DMS79 (cell line): ENCODE measurements around the gene PLXNA4.

Experiments
- DNase-seq: peaks from one replicate; lab custom pipeline; 2025; lab: John Stamatoyannopoulos, UW

Gene PLXNA4

DNA sequence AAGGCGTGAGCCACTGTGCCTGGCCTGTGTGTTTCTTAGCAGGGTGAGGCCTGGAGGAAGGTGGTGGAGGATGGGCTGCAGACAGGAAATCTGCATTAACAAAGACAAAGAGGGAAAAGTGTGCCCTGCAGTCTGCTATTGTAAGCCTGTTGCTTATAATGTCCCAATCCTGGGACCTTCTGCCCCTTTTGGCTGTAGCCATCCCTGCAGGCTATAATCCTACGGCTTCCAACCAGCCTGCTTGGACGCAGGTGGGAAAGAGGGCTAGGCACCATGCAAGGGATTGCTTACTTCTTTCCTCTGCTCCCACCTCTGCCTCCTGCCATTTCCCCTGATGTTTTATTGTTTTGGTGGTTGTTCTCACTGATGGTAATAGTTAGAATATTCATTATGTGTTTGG, 434.3 kb downstream of the PLXNA4 start:
- DNase-seq = no peak

GRCh38 chr7:132141109-132141508, 435.2 kb downstream of the PLXNA4 start:
- DNase-seq = no peak

DNA sequence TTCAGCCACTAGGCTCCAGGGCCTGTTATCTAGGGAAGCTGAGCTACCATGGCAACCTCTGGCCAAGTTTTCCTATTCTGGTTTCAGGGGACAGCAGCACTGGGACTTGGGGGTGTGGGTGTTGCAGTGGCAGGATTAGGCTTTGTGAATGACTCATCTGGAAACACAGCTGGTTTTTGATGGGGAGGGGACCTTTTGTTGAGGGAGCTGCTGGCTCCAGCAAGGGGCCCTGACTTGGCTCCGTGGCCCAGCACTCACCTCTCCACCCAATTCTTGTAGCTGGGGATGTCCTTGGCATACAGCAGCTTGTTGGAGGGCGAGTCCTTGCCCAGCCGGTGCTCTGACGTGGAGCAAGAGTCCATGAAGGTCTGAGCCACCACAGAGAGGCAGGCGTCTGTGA, 435.9 kb downstream of the PLXNA4 start:
- no peak for DNase-seq

DNA sequence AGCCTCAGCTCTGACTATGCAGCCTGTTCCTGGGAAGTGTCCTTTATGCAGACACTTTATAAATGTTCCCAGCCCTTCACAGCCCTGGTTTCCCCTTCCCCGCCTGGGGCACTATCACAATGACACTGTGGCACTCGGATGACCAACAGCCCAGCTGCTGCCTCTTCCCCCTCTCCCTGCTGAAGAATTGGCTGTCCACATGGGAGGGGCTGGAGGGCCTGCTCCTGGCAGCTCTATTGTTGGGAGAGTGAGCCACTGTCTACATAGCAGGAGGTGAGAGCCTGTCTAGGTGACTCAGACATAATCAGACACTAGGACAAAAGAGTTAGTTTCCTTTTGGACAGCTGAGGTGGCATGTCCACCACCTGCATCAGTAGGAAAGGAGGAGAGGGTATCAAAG, 437.5 kb downstream of the PLXNA4 start:
- DNase-seq = no peak

DNA sequence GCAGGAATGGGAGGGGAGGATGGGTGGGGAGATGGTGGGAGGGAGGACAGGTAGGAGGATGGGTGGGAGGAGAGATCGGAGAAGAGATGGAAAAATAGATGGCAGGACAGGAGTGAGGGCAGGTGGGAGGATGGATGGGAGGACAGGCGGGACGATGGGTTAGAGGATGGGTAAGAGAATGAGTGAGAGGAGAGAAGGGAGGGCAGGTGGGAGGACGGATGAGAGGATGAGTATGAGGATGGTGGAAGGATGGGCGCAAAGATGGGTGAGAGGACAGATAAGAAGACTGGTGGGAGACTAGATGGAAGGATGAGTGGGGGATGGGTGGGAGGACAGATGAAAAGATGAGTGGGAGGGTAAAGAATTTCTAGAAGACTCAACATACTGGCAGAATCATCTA, 438.6 kb downstream of the PLXNA4 start:
- no peak for DNase-seq

DNA sequence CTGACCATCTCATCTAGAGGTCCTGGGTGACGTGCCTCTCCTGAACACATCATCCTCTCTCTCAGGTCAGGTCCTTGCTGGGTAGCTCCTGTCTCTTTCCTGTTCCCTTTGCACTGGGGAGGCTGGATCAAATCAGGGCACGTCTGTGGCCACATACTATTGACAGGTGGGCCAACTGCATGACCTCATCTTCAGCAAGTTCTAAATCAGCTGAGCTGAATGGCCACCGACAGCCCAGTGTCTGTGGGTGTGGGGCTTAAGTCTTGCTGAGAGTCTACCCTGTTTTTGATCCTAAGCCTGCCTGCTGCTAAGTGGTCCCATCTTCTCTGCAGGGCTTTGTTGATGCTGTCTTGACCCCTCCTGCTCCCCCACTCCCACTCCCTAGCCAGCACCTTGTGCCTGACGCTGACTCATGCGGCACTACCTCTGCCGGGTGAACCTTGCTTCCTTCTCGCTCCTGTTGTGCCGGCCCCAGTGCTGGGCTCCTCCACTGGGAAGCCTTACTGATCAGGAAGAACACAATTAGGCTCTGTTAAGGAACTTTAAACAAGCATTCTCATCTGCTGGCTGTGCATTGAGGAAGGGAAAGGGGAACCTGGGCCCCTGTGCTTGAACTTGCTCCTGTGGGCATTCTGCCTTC, 440.4 kb downstream of the PLXNA4 start:
- no peak for DNase-seq

DNA sequence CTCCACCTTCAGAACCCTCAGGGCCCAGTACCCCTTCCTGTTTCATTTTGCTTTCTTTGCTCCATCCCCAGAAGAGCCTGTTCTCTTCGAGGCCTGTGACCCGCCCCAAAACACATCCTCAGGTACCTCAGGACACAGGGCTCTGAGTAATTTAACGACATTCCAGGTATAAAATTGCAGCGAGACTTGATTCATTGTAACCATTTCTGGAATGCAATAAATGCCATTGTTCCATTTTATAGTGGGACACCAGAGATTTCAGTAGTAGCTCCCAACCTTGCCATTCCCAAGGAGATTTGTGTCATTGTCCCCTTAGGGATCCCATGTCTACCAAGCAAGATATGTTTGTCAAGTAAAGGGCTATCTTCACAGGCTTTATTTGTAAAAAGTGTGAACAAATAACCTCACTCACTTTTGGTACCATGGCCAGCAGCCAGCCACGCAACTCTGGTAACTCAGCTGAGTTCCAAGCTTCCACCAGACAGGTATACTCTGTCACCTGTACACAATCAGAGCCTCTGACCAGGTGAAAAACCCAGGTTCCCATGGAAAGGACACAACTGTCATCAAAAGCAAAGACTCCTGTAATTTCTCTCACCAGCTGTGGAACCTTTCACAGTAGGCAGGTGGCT, 441.3 kb downstream of the PLXNA4 start:
- DNase-seq = no peak

DNA sequence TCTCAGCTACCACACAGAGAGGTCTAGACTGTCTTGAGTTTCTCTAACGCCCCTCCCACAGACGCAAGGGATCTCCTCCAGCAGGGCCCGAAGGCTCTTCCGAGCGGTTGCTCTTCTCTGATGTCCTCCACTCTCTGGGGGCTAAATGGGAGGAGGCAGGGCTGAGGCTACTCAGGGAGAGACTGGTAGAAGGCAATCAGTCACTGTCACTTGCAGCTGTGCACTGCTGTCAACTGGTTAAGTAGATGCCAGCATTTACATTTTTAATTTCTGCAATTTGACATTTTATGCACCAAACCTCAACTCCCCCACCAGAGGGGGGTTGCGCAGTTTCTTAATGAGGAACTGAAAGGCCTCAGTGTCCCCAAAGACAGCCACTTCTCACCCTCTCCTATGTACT, 442.8 kb downstream of the PLXNA4 start:
- no peak for DNase-seq

GRCh38 chr7:132131196-132131595, 445.1 kb downstream of the PLXNA4 start:
- DNase-seq = no peak

GRCh38 chr7:132130497-132130896, 445.8 kb downstream of the PLXNA4 start:
- DNase-seq = no peak

DNA sequence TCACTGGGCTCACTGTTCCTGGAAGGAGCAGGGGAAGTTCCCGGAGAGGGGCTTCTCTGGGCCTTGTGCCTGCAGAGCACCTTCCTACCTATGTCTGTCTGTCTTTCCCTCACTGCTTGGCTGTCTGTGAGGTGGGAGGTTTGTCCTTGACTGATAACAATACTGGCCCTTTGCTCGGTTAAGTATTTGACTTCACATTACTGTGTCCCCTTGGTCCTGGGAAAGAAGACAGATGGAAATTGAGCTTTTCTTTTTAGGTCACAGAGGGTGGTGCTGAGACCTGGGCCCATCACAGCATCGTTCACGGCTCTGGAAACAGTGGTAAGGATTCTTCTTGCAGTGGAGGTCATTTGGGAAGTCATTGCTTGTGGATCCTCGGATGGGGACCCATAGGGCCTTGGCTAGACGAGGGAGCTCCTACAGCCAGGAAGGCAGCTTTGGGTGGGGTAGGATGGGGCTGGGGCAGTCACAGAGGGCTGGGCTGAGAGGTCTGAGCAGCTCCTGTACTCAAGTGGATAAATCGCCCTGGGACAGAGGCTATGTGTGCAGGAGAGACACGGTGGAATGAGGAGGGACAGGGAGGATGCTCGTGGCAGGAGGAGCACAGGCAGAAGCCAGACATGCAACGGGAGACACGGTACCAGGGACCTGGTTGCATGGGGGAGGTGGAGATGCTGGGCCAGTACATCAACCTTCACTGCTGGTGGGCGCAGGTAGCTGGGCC, 450.2 kb downstream of the PLXNA4 start:
- no peak for DNase-seq

GRCh38 chr7:132125096-132125495, 451.2 kb downstream of the PLXNA4 start:
- DNase-seq = no peak

- DNase-seq = no peak
These were observed 451.7 kb downstream of the PLXNA4 start for GRCh38 chr7:132124575-132124974.

- DNase-seq = no peak
These were observed 452.5 kb downstream of the PLXNA4 start for GRCh38 chr7:132123773-132124172.

DNA sequence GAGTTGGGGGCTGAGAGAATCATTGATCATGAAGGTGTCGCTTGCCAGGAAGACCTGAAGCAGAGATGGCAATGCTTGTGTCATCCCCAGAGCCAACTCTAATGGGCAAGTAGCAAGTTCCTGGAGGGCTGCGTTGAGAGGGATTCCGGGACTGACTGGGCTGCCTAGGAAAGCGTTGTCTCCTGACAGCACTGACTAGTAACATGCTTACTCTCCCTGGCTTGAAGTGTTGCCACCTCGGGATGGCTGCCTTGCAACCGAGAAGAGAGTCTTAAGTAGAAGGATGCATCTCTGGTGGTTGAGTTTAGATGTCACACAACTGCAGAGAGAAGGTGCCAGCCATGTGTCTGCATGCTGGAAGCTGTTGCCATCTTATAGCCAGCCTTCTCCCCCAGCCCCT, 453.4 kb downstream of the PLXNA4 start:
- no peak for DNase-seq

DNA sequence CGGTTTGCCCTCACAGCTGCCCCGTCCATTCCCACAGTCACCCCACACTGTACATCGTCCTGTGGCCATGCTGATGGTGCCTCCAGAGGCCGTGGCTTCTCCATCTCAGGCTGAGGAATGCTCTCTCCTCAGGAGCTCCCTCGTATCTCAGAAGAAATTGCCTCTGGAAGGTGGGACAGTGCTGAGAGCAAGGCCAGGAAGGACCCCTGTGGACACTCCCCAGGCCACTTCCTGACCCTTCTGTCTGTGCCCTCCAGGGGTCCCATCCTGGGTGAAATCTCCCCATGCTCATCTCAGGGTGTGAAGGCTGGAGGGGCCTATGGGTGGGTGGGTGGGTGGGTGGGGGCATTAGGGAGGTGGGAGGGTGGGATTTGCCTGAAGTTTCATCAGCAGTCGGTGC, 454.3 kb downstream of the PLXNA4 start:
- DNase-seq = no peak

- no peak for DNase-seq
These were observed 457.6 kb downstream of the PLXNA4 start for GRCh38 chr7:132118641-132119040.

GRCh38 chr7:132117636-132118035, 458.6 kb downstream of the PLXNA4 start:
- DNase-seq = no peak

- DNase-seq = no peak
These were observed 459.1 kb downstream of the PLXNA4 start for GRCh38 chr7:132117181-132117580.

DNA sequence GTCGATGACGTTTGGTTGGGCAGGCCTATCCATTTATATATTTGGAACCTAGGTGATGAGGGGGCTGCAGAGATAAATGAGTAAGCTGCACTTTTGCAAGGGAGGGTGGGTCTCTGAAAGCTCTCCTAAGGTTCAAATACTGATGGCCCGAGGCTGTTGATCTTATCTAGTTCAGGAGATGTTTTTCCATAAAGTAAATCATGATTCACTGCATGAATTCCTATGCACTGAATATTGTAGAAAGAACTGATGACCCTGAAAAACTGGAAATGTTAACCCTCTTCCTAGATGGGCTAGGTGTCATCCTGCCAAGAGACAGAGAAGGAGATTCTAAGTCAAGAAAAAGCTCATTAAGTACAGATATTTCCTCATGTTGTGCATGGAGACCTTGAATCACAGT, 459.9 kb downstream of the PLXNA4 start:
- no peak for DNase-seq

- DNase-seq = no peak
These were observed 460.5 kb downstream of the PLXNA4 start for GRCh38 chr7:132115758-132116157.

DNA sequence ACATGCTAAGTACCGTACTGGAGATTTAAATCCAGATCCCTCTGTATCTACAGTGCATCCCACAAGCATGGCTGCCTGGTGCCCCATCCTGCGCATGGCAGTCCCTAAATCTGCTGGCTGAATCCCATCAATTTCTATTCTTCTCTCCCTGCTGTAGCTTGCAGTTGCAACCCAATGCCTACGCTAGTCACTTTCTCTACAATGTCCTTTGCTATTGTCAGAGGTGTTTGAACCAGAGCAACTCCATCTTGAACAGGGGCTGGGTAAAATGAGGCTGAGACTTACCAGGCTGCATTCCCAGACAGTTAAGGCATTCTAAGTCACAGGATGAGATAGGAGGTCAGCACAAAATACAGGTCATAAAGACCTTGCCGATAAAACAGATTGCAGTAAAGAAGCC, 461.2 kb downstream of the PLXNA4 start:
- DNase-seq = no peak

GRCh38 chr7:132114411-132114810, 461.9 kb downstream of the PLXNA4 start:
- DNase-seq = no peak
